Measurements from ENCODE around the gene WNT2B.

DNA sequence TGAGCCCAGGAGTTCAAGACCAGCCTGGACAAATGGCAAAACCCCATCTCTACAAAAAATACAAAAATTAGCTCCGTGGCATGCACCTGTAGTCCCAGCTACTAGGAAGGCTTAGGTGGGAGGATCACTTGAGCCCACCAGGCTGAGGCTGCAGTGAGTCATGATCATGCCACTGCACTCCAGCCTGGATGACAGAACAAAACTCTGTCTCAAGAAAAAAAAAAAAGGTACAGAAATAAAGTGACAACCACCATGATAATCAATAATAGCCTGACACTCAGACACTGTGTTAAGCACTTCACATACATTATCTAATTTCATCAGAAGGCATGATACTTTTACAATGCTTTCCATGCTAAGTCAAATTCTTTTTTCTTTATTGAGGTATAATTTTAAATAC, 57.0 kb downstream of the WNT2B start:
- TF ChIP-seq, protein P1, sequence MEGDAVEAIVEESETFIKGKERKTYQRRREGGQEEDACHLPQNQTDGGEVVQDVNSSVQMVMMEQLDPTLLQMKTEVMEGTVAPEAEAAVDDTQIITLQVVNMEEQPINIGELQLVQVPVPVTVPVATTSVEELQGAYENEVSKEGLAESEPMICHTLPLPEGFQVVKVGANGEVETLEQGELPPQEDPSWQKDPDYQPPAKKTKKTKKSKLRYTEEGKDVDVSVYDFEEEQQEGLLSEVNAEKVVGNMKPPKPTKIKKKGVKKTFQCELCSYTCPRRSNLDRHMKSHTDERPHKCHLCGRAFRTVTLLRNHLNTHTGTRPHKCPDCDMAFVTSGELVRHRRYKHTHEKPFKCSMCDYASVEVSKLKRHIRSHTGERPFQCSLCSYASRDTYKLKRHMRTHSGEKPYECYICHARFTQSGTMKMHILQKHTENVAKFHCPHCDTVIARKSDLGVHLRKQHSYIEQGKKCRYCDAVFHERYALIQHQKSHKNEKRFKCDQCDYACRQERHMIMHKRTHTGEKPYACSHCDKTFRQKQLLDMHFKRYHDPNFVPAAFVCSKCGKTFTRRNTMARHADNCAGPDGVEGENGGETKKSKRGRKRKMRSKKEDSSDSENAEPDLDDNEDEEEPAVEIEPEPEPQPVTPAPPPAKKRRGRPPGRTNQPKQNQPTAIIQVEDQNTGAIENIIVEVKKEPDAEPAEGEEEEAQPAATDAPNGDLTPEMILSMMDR (IDR thresholded peaks at IDR 0.05; ENCODE audit: control extremely low read depth in 1 of 3, insufficient read depth in 1 of 3, low read depth in 1 of 3, low read length in 3 of 3) = no peak
- no peak for TF ChIP-seq HDAC6 (IDR thresholded peaks at IDR 0.05; ENCODE audit: low read depth, low read length)
- TF ChIP-seq, protein P2, sequence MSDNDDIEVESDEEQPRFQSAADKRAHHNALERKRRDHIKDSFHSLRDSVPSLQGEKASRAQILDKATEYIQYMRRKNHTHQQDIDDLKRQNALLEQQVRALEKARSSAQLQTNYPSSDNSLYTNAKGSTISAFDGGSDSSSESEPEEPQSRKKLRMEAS (IDR thresholded peaks at IDR 0.05) = no peak
- no peak for TF ChIP-seq RAD21 (IDR thresholded peaks at IDR 0.05 in 1 of 2, conservative IDR thresholded peaks at IDR 0.05 in 1 of 2; ENCODE audit: low read depth in 2 of 2, low read length in 2 of 2)
